Upper lobe of left lung (tissue), 4 donors: ENCODE data around the gene RBM19.

ENCODE experiments used
- POLR2A ChIP-seq, 4 donors: fragments of 450-650 bp; IDR thresholded peaks; one replicate each; pipeline ENCODE4 v1.5.1; 2016 to 2017; ENCODE audit warnings: antibody characterized with exemption in 4 of 4, mild to moderate bottlenecking in 2 of 4
- TF ChIP-seq, protein P1 (sequence below), 6 experiments: fragments of 450-650 bp in 4 of 6; fragments of 200-600 bp in 2 of 6; sonication (generic) in 2 of 6; IDR thresholded peaks; one replicate each; pipeline ENCODE4 v1.5.1; 2016 to 2019; ENCODE audit warnings: antibody characterized with exemption in 6 of 6

DNA sequence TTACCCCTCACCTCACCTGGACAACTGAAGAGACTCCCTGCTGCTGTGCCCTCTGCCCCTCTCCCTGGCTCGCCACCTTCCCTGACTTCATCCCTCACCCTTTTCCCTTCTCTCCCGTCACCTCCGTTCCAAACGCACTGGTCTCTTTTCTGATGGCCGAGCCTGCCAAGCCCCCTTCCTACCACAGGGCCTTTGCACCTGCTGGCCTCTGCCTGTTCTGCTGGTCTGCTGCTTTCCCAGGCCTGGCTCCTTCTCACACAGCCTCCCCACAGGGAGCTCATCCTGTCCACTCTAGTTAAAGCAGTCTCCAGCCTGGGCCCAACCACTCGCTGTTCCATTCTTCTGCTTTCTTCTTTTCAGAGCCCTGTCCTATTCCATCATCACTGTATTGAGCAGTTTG lies 34.6 kb downstream of the RBM19 start:
- no peak for TF ChIP-seq POLR2A (IDR thresholded peaks at IDR 0.05)
- TF ChIP-seq, protein P1, sequence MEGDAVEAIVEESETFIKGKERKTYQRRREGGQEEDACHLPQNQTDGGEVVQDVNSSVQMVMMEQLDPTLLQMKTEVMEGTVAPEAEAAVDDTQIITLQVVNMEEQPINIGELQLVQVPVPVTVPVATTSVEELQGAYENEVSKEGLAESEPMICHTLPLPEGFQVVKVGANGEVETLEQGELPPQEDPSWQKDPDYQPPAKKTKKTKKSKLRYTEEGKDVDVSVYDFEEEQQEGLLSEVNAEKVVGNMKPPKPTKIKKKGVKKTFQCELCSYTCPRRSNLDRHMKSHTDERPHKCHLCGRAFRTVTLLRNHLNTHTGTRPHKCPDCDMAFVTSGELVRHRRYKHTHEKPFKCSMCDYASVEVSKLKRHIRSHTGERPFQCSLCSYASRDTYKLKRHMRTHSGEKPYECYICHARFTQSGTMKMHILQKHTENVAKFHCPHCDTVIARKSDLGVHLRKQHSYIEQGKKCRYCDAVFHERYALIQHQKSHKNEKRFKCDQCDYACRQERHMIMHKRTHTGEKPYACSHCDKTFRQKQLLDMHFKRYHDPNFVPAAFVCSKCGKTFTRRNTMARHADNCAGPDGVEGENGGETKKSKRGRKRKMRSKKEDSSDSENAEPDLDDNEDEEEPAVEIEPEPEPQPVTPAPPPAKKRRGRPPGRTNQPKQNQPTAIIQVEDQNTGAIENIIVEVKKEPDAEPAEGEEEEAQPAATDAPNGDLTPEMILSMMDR (IDR thresholded peaks at IDR 0.05), result no peak
